ENCODE data around the gene PTH2.

PTH2 gene

DNA sequence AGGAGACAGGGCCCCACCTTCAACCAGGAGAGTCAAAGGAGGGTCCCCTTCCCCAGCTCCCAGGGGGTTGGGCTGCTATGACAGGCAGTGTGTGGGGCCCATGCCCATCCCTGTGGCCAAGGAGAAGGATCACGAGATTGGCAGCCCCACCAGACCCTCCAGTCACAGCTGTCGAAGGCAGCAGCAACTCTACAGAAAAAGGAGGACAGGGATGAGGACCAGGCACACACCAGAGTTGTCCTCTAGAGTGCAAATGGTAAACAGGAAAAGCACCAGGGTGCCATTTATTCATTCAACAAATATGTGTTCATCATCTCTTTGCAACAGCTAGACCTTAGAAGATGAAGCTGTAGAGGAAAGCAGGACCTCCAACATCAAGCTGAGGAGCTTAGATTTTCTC is 4.1 kb downstream of the PTH2 start:
- no peak overlapping the region for H3K4me3 ChIP-seq (ENCODE audit: low read length)

DNA sequence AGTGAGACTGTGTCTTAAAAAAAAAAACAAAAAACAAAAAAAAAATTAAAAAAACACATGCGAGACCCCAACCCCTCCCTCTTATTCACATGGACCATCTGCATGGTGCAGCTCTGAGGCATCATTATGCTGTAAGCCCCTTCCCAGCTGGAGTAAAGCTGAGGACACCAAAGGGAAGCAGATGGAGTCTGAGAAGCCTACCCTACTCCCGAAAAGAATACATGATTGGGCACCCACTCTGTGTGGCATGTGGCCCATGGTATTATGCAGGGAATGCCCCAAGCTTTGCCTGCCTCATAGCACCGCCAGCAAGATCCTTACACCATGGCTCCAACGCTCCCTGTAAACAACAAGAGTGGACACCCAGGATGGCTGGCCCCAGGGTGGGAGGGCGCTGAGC is 4.7 kb downstream of the PTH2 start:
- no peak for DNase-seq (ENCODE audit: low read depth, low spot score)

More for the DNA sequence above, 4.1 kb downstream of the PTH2 start:
- no peak for DNase-seq (ENCODE audit: low read depth, low spot score)

DNA sequence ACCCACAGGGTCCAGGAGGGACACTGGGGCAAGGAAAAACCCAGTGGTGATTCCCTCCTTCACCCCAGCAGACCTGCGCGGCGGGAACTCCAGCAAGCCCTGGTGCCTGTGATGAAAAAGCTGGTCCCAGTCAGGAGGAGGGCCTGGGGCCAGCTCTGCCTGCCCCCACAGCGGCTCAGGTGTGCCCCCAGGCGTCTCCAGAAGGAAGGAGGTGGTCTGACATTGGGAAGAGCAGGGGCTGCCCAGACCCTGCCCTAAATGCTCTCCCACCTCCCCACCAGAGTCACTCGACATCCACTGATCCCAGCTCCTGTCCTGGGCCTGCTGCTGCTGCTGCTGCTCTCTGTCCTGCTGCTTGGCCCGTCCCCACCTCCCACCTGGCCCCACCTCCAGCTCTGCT is 6.2 kb downstream of the PTH2 start:
- H3K4me3 ChIP-seq (ENCODE audit: low read length): no peak overlapping the region
- DNase-seq (ENCODE audit: low read depth, low spot score): no peak

More for the DNA sequence above, 4.7 kb downstream of the PTH2 start:
- no peak overlapping the region for H3K4me3 ChIP-seq (ENCODE audit: low read length)

DNA sequence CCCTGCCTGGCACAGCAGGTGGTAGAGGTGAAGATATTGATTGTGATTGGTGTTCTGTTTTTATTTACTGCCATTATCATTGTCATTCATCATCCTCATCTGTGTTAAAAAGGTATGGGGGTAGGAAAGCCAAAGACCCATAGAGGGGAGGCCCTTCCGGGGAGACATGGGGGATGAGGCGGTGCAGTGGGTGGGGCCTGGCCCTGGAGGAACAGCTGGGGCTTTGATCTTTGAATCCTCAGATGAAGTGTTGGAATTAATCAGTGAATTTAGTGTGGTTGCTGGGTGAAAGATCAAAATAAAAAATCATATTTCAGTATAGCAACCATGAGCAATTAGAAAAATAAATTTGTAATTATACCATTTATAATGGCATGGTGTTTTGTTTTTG is 7.4 kb downstream of the PTH2 start:
- no peak overlapping the region for H3K4me3 ChIP-seq (ENCODE audit: low read length)
- no peak for DNase-seq (ENCODE audit: low read depth, low spot score)

DNA sequence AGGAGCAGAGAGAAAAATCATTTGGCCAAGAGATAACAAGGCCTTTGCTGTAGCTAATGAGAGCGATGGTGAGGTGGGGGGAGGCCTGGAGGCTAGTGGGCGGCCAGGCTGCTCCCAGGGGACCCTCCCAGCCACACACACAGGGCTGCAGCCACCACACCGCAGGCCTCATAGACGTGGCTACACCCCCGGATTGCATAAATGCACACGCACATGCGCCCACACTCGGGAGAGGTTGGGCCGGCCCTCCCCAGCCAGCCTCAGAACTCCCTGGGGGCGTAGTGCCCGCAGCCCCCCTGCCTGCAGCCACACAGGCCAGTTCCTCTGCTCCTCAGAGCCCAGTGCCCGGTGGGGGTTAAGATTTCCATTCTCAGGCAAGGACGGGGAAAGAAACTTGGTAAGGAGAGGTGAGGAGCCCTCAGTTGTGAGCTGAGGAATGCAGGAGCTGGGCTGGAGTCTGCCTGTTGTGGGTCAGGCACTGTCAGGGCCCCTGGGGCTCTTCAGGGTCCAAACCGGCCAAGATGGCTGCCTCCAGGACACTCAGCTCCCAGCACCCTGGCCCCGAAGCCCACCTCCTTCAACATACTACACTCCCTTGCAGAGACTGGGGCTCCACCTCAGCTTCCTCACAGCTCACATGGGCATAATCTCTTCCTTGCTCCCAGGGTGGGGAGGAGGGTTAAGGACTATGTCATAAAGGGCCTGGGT is 8.0 kb downstream of the PTH2 start:
- DNase-seq (ENCODE audit: low read depth, low spot score): no peak

DNA sequence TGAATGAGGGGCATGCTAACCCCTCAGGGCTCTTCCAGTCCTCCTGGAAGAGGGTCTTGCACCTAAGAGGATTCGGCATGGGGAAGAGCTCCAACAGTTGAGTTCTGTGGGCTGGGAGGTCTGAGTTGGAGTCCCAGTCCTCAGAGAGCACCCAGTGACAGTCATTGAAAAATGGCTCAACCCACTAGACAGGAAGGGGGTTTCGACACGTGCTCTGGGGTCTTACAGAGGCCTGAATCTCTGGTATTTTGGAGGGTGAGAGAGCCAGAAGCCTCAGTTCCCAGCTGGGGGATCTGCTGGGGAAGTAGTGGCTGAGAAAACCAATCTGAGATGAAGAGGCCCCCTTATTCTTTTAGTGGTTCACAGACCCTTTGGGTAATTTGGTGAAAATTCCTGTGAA is 9.0 kb downstream of the PTH2 start:
- H3K4me3 ChIP-seq (ENCODE audit: low read length): no peak overlapping the region
- no peak for DNase-seq (ENCODE audit: low read depth, low spot score)

More for the DNA sequence above, 8.0 kb downstream of the PTH2 start:
- H3K4me3 ChIP-seq (ENCODE audit: low read length): no peak overlapping the region

DNA sequence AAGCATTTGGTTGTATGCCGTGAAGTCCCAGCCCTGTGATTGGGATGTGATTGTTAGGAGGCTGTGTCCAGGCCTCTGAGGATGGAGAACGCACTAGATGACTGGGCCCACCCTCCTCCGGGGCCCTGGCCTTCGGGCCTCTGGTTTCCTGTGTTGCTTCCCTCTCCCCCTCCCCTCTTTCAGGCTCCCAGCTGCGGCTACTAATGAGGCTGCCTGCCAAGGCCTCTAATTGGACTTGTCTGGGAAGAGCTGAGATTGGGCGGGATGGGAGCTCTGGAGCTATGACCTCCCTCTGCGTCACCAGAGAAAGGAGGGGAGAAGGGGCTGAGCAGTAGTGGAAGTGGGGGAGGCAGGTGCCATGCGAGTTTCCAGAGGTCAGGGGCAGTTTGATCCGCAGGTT is 9.9 kb downstream of the PTH2 start:
- DNase-seq (ENCODE audit: low read depth, low spot score): no peak
- no peak overlapping the region for H3K4me3 ChIP-seq (ENCODE audit: low read length)

DNA sequence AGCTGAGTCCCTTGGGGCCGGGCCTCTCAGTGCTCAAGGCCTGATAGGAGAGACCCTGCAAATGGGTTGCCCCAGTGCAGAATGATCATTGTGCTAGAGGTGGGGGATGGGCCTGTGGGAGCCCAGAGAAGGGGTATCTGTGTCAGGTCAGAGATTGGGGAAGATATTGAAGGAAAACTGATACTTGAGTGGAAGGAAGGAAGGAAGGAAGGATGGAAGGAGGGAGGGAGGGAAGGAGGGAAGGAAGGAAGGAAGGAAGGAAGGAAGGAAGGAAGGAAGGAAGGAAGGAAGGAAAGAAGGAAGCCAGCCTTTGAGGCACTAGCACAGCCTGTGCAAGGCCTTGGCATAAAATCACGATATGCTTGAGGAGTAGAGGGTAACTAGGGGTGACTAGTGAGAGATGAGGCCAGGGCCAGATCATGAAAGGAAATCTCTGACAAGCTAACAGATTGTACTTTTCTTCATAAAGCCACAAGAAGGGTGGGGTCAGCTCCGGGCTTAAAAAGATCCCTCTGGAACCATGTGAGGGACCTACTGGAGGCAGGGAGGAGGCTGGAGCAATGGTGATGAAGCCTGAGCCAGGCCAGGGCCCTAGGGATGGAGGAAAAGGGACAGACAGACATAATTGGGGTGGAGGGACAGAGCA is 11.4 kb downstream of the PTH2 start:
- H3K4me3 ChIP-seq (ENCODE audit: low read length): no peak overlapping the region
- DNase-seq (ENCODE audit: low read depth, low spot score): no peak

DNA sequence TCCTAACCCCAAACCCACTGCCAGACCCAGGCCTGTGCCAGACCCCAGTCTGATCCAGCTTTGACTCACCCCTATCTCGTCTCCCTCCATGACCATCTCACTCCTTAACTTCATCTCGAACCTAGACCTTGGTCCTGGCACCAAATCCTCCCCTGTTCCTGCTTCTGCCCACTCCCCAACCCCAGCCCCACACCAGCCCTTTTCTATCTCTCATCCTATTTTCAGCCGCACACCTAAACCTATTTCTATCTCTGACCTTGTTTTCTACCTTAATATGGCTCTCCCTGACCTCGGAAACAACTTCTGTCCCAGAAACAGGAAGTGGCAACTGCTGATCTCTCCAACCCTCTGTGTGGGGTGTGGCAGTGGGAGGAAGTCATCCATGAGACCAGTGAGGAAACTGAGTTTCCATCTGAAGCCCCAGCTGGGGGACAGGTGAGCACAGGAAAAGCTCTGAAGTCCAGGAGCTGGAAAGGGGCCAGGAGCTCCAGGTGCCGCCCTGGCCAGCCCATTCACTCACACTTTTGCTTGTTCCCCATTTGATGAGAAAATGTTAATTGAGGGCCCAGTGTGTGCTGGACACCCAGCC is 13.7 kb downstream of the PTH2 start:
- peak; percentile 69 for DNase-seq (ENCODE audit: low read depth, low spot score)
- H3K4me3 ChIP-seq (ENCODE audit: low read length): peak overlapping the region; percentile 33

DNA sequence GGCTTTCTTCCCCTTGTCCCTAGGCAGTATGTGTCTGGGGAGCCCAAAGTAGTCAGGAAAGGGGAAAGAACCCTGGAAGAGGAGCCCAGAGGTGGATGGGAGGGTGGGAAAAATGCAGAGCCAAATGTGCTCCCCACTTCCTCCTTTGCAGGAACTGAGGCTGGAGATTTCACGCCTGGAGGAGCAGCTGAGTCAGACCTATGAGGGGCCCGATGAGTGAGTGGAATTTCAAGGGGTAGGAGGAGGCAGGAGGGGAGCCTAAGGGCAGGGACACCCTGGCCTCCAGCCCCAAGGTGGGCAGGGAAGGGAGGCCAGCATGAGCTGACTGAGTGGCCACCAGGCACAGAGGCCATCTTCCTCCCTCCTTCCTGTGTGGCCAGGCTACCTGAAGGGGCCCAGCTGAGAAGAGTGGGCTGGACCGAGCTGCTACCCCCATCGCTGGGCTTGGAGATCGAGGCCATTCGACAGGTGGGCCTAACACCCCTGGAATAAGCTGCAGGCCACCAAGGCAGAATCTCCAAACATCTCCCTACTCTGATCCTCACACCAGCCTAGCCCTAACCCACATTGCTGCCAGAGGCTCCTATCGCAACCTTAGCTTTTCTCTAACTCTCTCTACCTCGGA is 14.3 kb downstream of the PTH2 start:
- no peak for DNase-seq (ENCODE audit: low read depth, low spot score)

DNA sequence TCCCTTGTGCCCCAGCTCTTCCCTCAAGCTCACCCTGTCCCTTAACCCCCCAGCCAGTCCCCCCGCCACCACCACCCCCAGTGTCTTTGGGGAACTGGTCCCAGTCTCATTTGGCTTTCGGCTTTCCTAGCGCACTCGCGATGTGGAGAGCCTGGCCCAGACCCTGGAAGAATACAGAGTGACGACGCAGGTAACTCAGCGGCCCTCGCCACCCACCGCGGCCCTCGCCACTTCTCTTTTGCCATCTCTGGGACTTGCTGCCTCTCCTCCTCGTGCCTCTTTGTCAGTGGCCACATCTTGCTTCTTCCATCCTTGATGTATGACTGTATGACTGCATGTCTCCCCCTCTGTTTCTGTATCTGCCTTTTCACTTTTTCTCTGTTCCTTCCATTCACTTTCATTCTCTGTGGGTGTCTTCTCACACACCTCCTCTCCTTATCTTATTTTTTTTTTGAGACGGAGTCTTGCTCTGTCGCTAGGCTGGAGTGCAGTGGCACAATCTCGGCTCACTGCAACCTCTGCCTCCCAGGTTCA is 15.7 kb downstream of the PTH2 start:
- no peak for DNase-seq (ENCODE audit: low read depth, low spot score)
- H3K4me3 ChIP-seq (ENCODE audit: low read length): no peak overlapping the region

More for the DNA sequence above, 14.3 kb downstream of the PTH2 start:
- H3K4me3 ChIP-seq (ENCODE audit: low read length): peak overlapping the region; percentile 33

DNA sequence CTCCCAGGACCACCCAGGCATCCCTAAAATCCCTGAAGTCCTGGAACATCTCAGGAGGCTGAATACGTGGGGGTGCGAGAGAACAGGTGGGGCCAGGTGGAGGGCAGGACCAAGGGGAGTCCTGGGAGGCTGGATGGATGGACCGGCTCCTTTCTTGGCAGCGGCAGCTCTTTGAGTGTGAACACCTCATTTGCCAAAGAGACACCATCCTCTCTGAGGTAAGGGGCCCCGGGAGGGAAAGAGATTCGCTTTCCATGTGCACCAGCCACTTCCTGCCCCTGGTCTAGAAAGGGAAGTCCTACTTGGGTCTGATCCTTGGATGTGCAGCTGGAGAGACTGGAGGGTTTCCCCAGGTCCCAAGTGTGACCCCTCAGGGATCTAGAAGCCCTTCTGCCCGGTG is 16.2 kb downstream of the PTH2 start:
- no peak for DNase-seq (ENCODE audit: low read depth, low spot score)
- no peak overlapping the region for H3K4me3 ChIP-seq (ENCODE audit: low read length)

DNA sequence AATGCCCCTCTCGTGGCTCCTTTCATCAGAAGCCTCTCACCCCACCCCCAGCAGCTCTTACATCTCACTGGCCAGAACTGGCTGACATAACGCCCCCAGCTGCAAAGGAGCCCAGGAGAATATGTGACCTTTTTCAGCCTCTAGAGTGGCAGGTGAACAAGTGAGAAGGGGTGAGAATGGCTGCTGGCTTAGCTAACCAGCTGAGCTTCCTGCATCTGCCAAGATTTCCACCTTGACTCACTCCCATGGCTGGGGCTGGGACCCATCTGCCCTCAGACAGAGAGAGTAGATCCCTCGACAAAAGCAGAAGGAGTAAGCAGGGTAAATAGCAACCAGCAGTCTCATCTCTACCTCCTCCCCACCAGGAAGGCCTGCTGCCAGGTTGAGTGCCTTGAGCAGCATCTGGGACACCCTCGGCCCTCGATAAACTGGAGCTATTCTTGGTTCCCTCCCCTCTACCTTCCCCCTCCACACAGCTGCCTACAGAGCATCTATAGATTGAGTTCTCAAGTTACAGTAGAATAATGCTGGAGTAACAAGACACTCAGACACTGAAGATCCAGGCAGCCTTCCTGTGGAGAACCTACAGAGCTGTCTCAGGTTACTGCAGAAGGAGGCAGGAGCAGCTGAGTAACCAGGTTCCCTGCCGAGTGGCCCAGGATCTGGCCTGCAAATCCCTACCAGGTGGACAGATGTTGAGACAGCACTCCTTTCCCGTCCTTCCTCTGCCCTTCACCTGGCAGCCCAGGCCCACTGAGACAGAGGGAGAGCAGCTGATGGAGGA is 19.6 kb downstream of the PTH2 start:
- DNase-seq (ENCODE audit: low read depth, low spot score): no peak
- no peak overlapping the region for H3K4me3 ChIP-seq (ENCODE audit: low read length)

DNA sequence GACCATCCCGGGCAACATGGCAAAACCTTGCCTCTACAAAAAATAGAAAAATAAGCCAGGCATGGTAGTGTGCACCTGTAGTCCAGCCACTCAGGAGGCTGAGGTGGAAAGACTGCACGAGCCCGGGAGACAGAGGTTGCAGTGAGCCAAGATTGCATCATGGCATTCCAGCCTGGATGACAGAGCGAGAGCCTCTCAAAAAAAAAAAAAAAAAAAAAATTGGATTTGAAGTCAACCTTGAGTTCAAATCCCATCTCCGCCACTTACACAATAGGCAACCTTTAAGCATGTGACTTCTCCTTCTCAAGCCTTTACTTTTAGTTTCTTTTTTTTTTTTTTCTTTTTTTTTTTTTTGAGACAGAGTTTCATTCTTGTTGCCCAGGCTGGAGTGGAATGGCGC is 23.2 kb downstream of the PTH2 start:
- DNase-seq (ENCODE audit: low read depth, low spot score): no peak
- H3K4me3 ChIP-seq (ENCODE audit: low read length): no peak overlapping the region

DNA sequence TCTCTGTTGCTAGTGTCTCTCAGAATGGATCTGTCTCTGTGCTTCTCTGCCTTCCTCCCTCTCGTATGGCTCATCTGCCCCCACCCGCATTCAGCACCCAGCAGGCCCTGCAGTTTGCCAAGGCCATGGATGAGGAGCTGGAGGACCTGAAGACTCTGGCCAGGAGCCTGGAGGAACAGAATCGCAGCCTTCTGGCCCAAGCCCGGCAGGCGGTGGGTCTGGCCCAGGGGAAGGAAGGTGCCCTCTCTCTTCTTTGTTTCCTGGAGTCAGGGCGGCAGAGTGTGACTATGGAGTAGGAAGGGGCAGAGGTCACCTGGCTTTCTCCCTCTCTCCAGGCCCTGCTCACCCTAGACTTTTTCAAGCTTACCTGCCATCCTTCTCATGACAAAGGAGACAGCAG is 24.3 kb downstream of the PTH2 start:
- H3K4me3 ChIP-seq (ENCODE audit: low read length): no peak overlapping the region
- no peak for DNase-seq (ENCODE audit: low read depth, low spot score)

DNA sequence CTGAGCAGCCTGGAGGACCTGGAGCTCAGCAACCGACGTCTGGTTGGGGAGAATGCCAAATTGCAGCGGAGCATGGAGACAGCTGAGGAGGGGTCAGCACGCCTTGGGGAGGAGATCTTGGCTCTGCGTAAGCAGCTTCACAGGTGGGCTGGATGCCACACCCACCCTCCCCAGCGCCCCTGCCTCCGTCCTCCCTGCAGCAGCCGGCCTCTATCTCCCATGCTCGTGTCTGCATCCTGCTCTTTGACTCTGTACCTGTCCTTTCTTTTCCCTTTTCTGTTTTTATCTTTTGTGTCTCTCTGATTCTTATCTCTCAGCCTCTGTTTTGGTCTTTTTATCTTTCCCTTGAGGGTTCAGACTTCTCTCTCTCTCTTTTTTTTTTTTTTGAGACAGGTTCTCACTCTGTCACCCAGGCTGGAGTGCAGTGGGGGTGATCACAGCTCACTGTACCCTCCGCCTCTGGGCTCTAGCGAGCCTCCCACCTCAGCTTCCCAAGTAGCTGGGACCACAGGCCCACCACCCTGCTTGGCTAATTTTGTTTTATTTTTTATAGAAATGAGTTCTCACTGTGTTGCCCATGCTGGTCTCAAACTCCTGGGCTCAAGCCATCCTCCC is 25.1 kb downstream of the PTH2 start:
- no peak overlapping the region for H3K4me3 ChIP-seq (ENCODE audit: low read length)
- peak; percentile 60 for DNase-seq (ENCODE audit: low read depth, low spot score)

DNA sequence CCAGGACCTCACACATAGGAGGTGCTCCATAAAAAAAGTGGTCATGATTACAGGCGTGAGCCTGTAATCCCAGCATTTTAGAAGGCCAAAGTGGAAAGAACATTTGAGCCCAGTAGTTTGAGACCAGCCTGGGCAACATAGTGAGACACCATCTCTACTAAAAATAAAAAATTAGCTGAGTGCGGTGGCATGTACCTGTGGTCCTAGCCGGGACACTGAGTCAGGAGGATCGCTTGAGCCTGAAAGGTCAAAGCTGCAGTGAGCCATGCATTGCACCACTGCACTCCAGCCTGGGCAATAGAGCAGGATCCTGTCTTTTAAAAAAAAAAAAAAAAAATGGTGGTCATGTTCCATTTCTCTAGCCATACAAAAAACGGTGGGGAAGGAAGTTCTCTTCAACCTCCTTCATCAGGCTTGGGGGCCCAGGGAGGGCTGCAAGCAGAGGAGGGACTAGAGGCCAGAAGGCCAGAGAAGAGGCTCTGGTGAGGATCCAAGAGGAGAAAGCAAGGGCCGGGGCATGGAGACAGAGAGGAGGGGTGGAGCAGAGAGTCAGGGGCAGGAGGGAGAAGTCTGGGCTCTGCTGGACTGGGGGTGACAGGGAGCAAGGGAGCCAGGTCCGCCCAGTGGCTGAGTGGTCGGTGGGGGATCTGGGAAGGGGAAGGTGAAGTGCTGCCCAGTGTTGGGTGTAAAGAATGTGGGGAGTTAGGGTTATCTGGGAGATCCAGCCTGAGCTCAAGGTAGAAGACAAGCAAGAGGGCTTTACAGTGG is 26.3 kb downstream of the PTH2 start:
- no peak for DNase-seq (ENCODE audit: low read depth, low spot score)
- H3K4me3 ChIP-seq (ENCODE audit: low read length): no peak overlapping the region

Measured in Jurkat, Clone E6-1 (cell line).